A673 (cell line): ENCODE measurements around the gene LRRC74A.

Experiments used
- CTCF ChIP-seq: fragments of 300-800, 200-600 bp; sonication (generic); conservative IDR thresholded peaks from 2 replicates; pipeline ENCODE4 v1.5.1; 2017; ENCODE audit warnings: low read depth, mild to moderate bottlenecking, antibody characterized with exemption, low read length, moderate library complexity, mixed read lengths
- EZH2 ChIP-seq: fragments of 200-600 bp; sonication (generic); IDR thresholded peaks from 2 replicates; pipeline ENCODE4 v1.6.1; 2017; ENCODE audit warnings: borderline replicate concordance, low read depth, mild to moderate bottlenecking, mixed read lengths, antibody characterized with exemption, low read length; ENCODE audit not compliant: poor library complexity, severe bottlenecking

DNA sequence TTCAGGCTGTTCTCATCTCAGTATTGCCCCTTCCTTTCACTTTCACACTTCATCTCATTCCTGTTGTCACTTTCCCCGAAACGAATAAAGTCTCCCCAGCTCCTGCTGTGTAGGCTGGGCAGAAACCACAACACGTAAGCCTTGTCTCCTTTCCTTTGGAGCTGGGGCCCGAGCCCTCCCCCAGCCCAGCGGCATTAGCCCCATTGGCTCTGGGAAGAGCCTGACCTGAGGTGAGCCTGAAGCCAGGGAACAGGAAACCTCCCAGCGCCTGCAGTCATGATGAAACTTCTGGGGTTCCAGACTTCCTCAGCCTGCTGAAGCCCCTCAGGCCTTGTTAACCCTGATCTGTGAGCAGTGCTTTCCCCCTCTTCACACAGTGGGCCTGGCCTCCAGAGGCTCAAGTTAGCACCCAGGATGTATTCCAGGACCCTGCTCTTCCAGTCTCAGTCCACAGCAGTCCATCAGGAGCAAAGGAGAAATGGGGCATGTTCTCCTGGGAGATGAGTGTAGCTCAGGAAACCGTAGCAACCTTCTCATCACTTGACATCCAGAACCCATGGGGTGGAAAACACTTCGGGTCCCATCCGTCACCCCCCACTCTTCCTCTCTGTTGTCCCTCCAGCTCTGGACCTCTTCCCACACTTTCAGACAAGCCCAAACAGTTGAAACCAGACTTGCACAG is 43.2 kb upstream of the LRRC74A start:
- TF ChIP-seq CTCF (no peak), EZH2 (no peak)
